ENCODE results near the gene NCKAP5. TPM values are rescaled to one million over a fixed set of nuclear protein-coding genes. Genes with fewer than 3 reads are reported as not detected.

NCKAP5 gene
- total and polyA plus RNA-seq, 11 donors: 0.51 to 10.5 (median 5.2) TPM

GRCh38 chr2:133135035-133135654 lies 433.1 kb downstream of the NCKAP5 start:
- intact Hi-C loops (cut with DNase I): no loop called here
- 86 to 89% (median 86%) methylated on average over 10 of the region's 10 CpGs for WGBS, 4 donors
- Histone ChIP-seq H3K4me1 (no peaks in the 10 kb centered on the region), H3K36me3 (no peaks in the 10 kb centered on the region), H3K9me3 (no peaks in the 10 kb centered on the region), H3K4me3 (no peak overlapping the region), H3K27ac (no peak overlapping the region), H3K27me3 (no peaks in the 10 kb centered on the region)
- DNase-seq (no peak), ATAC-seq (no peak)
- TF ChIP-seq CTCF (IDR thresholded peaks at IDR 0.05): no peak
- no peak for TF ChIP-seq POLR2A (IDR thresholded peaks at IDR 0.05)

GRCh38 chr2:133130548-133131246 lies 437.6 kb downstream of the NCKAP5 start:
- no peaks in the 10 kb centered on the region for H3K9me3 ChIP-seq
- no peak overlapping the region for H3K27ac ChIP-seq
- no peak for DNase-seq
- H3K4me3 ChIP-seq: no peak overlapping the region
- TF ChIP-seq POLR2A (IDR thresholded peaks at IDR 0.05) (no peak), CTCF (IDR thresholded peaks at IDR 0.05) (no peak)
- 55 to 66% (median 64%) methylated on average over 3 of the region's 3 CpGs for WGBS, 4 donors
- ATAC-seq: no peak
- H3K36me3 ChIP-seq: peaks cover 0 to 4% (median 0%) of the 10 kb centered on the region in 9 donors
- no peaks in the 10 kb centered on the region for H3K4me1 ChIP-seq
- no peaks in the 10 kb centered on the region for H3K27me3 ChIP-seq
- intact Hi-C loops (cut with DNase I): no loop called here

- H3K27me3 ChIP-seq: no peaks in the 10 kb centered on the region
- TF ChIP-seq CTCF (IDR thresholded peaks at IDR 0.05): no peak
- no peak for TF ChIP-seq POLR2A (IDR thresholded peaks at IDR 0.05)
- no peak for DNase-seq
- intact Hi-C loops (cut with DNase I): no loop called here
- 86 to 90% (median 89%) methylated on average over 5 of the region's 5 CpGs for WGBS, 4 donors
- no peak overlapping the region for H3K4me3 ChIP-seq
- no peak overlapping the region for H3K27ac ChIP-seq
- ATAC-seq: no peak
- no peaks in the 10 kb centered on the region for H3K9me3 ChIP-seq
- peaks cover 0 to 11% (median 2%) of the 10 kb centered on the region in 12 donors for H3K4me1 ChIP-seq
- H3K36me3 ChIP-seq: peaks cover 0 to under 1% (median 0%) of the 10 kb centered on the region in 9 donors
Observed at GRCh38 chr2:133124446-133124845, 443.8 kb downstream of the NCKAP5 start.

GRCh38 chr2:133123904-133124303 lies 444.4 kb downstream of the NCKAP5 start:
- Histone ChIP-seq H3K4me1 (peaks cover 0 to 11% (median 2%) of the 10 kb centered on the region in 12 donors), H3K27me3 (no peaks in the 10 kb centered on the region), H3K4me3 (no peak overlapping the region), H3K36me3 (no peaks in the 10 kb centered on the region), H3K9me3 (no peaks in the 10 kb centered on the region), H3K27ac (no peak overlapping the region)
- DNase-seq (no peak), ATAC-seq (no peak)
- TF ChIP-seq POLR2A (IDR thresholded peaks at IDR 0.05) (no peak), CTCF (IDR thresholded peaks at IDR 0.05) (no peak)
- WGBS, 4 donors: 86 to 92% (median 90%) methylated on average over 5 of the region's 5 CpGs
- intact Hi-C loops (cut with DNase I): no loop called here
